H1 (cell line): ENCODE results near the gene WDR41. TPM values are rescaled to one million over a fixed set of nuclear protein-coding genes. Genes with fewer than 3 reads are reported as not detected.

Experiments used
- CTCF ChIA-PET: fragments of 300-600 bp; sonication (Branson Sonifier 250); formaldehyde crosslinking; loops from one replicate; lab custom pipeline; 2021; ENCODE audit not compliant: partially characterized antibody; lab: Charles Lee
- POLR2A ChIA-PET: fragments of 300-600 bp; sonication (Branson Sonifier 250); formaldehyde crosslinking; loops from one replicate; lab custom pipeline; 2021; ENCODE audit warnings: inconsistent platforms; ENCODE audit not compliant: partially characterized antibody; lab: Charles Lee
- DNase-seq, 2 experiments: peaks; one replicate each; pipeline versions ENCODE4 v3.0.0 to v3.0.0-alpha.2; 2010 to 2022; ENCODE audit warnings: low spot score in 2 of 2, low read depth in 1 of 2, mixed read lengths in 1 of 2
- FAIRE-seq: peaks from 2 replicates; lab custom pipeline; 2011; peaks lifted over from hg19 to GRCh38; lab: Jason Lieb, UNC
- H2AFZ ChIP-seq: 2 replicates; pipeline ENCODE4 v1.8.1; 2012; ENCODE audit warnings: low read length, inconsistent platforms
- H2AK5ac ChIP-seq: 2 replicates; pipeline ENCODE4 v1.6.1; 2013; ENCODE audit warnings: low read depth, low read length
- H2BK120ac ChIP-seq: replicated peaks from 2 replicates; pipeline ENCODE3; 2013; ENCODE audit warnings: low read depth, low read length, inconsistent platforms
- H2BK12ac ChIP-seq: 2 replicates; pipeline ENCODE4 v1.6.1; 2013; ENCODE audit warnings: low read depth, low read length
- H2BK15ac ChIP-seq: 2 replicates; pipeline ENCODE4 v1.6.1; 2013; ENCODE audit warnings: low read length
- H2BK20ac ChIP-seq: 2 replicates; pipeline ENCODE4 v1.6.1; 2013; ENCODE audit warnings: low read length
- H2BK5ac ChIP-seq: 2 replicates; pipeline ENCODE4 v1.6.1; 2013; ENCODE audit warnings: low read depth, low read length
- H3K14ac ChIP-seq: 2 replicates; pipeline ENCODE4 v1.6.1; 2013; ENCODE audit warnings: inconsistent platforms; ENCODE audit not compliant: insufficient read length
- H3K18ac ChIP-seq: 2 replicates; pipeline ENCODE4 v1.6.1; 2013; ENCODE audit warnings: low read length; ENCODE audit errors: extremely low read depth
- H3K23ac ChIP-seq: 2 replicates; pipeline ENCODE4 v1.6.1; 2013; ENCODE audit warnings: inconsistent platforms; ENCODE audit not compliant: insufficient read length
- H3K23me2 ChIP-seq: 2 replicates; pipeline ENCODE4 v1.6.1; 2013; ENCODE audit warnings: low read depth, low read length
- H3K27ac ChIP-seq: 2 replicates; pipeline ENCODE4 v1.6.1; 2011; ENCODE audit warnings: low read depth, low read length, inconsistent platforms
- H3K27me3 ChIP-seq, 4 experiments: replicated peaks in 1 of 4; 1 replicate in 1 of 4; 2 replicates in 3 of 4; pipeline versions ENCODE4 v1.6.1 to v1.8.1; 2011 to 2013; ENCODE audit warnings: low read length in 3 of 4, mild to moderate bottlenecking in 3 of 4, inconsistent platforms in 2 of 4, mixed read lengths in 2 of 4, moderate library complexity in 1 of 4; ENCODE audit not compliant: control insufficient read depth in 3 of 4, insufficient read depth in 3 of 4; ENCODE audit errors: extremely low read depth in 1 of 4
- H3K36me3 ChIP-seq, 4 experiments: 2 replicates each; pipeline versions ENCODE4 v1.6.1 to v1.8.1; 2011 to 2013; ENCODE audit warnings: mild to moderate bottlenecking in 4 of 4, low read length in 3 of 4, moderate library complexity in 2 of 4, control low read depth in 1 of 4, inconsistent platforms in 1 of 4; ENCODE audit not compliant: insufficient read depth in 4 of 4, control insufficient read depth in 2 of 4
- H3K4ac ChIP-seq: replicated peaks from 2 replicates; pipeline ENCODE3; 2013; ENCODE audit warnings: low read length, low read depth, mixed read lengths, inconsistent platforms; ENCODE audit not compliant: insufficient read length
- H3K4me1 ChIP-seq, 4 experiments: replicated peaks in 1 of 4; 1 replicate in 1 of 4; 2 replicates in 3 of 4; pipeline versions ENCODE4 v1.6.1 to v1.8.1; 2011 to 2013; ENCODE audit warnings: low read length in 3 of 4, inconsistent platforms in 2 of 4, mixed read lengths in 1 of 4; ENCODE audit not compliant: insufficient read depth in 4 of 4, control insufficient read depth in 3 of 4
- H3K4me2 ChIP-seq, 2 experiments: 2 replicates each; pipeline versions ENCODE4 v1.6.1 to v1.8.1; 2011 to 2013; ENCODE audit warnings: low read depth in 2 of 2, low read length in 2 of 2, control low read depth in 1 of 2, inconsistent platforms in 1 of 2, mild to moderate bottlenecking in 1 of 2; ENCODE audit not compliant: insufficient read depth in 1 of 2
- H3K4me3 ChIP-seq, 4 experiments: fragments of 200-600, 300-600 bp in 1 of 4; sonication (generic), shearing (Covaris generic), sonication (Bioruptor Twin) in 1 of 4; 2 replicates each; pipeline versions ENCODE4 v1.5.1 to v1.8.1; 2011 to 2016; ENCODE audit warnings: low read length in 4 of 4, low read depth in 3 of 4, control low read depth in 2 of 4, inconsistent platforms in 2 of 4, mild to moderate bottlenecking in 2 of 4, mixed read lengths in 1 of 4, moderate library complexity in 1 of 4; ENCODE audit not compliant: insufficient read depth in 2 of 4; ENCODE audit errors: extremely low read depth in 1 of 4
- H3K56ac ChIP-seq: replicated peaks from 2 replicates; pipeline ENCODE3; 2013; ENCODE audit warnings: low read depth, mild to moderate bottlenecking, mixed read lengths, low read length, inconsistent platforms; ENCODE audit not compliant: insufficient read length
- H3K79me1 ChIP-seq: 2 replicates; pipeline ENCODE4 v1.6.1; 2013; ENCODE audit warnings: low read depth, low read length, control low read depth
- H3K79me2 ChIP-seq, 2 experiments: 2 replicates each; pipeline versions ENCODE4 v1.6.1 to v1.8.1; 2012 to 2013; ENCODE audit warnings: low read length in 2 of 2, mild to moderate bottlenecking in 2 of 2, inconsistent platforms in 1 of 2; ENCODE audit not compliant: insufficient read depth in 2 of 2, control insufficient read depth in 1 of 2
- H3K9ac ChIP-seq, 4 experiments: replicated peaks in 1 of 4; 1 replicate in 1 of 4; 2 replicates in 3 of 4; pipeline versions ENCODE4 v1.6.1 to v1.8.1; 2011 to 2013; ENCODE audit warnings: low read depth in 3 of 4, low read length in 3 of 4, control low read depth in 2 of 4, mild to moderate bottlenecking in 2 of 4, moderate library complexity in 2 of 4, inconsistent platforms in 1 of 4; ENCODE audit errors: extremely low read depth in 1 of 4
- H3K9me3 ChIP-seq, 2 experiments: 2 replicates each; pipeline versions ENCODE4 v1.6.1 to v1.8.1; 2012 to 2013; ENCODE audit warnings: mild to moderate bottlenecking in 2 of 2, moderate library complexity in 2 of 2, control low read depth in 1 of 2, inconsistent platforms in 1 of 2, low read depth in 1 of 2, low read length in 1 of 2, mixed read lengths in 1 of 2; ENCODE audit not compliant: insufficient read depth in 2 of 2
- H4K20me1 ChIP-seq, 2 experiments: replicated peaks in 1 of 2; 2 replicates each; pipeline versions ENCODE3 to v1.8.1; 2011 to 2013; ENCODE audit warnings: inconsistent platforms in 2 of 2, low read length in 2 of 2, mild to moderate bottlenecking in 1 of 2; ENCODE audit not compliant: insufficient read depth in 2 of 2, control insufficient read depth in 1 of 2
- H4K5ac ChIP-seq: 2 replicates; pipeline ENCODE4 v1.6.1; 2013; ENCODE audit warnings: low read length, low read depth, mixed read lengths, inconsistent platforms; ENCODE audit not compliant: insufficient read length
- H4K8ac ChIP-seq: 2 replicates; pipeline ENCODE4 v1.8.0; 2013; ENCODE audit warnings: mild to moderate bottlenecking, moderate library complexity, low read length, inconsistent platforms; ENCODE audit not compliant: insufficient read depth; ENCODE audit errors: extremely low read depth
- H4K91ac ChIP-seq: replicated peaks from 2 replicates; pipeline ENCODE3; 2013; ENCODE audit warnings: low read length, mixed read lengths, inconsistent platforms; ENCODE audit not compliant: insufficient read length
- WGBS, 2 experiments: shearing (Covaris generic) in 1 of 2; methylation state at CpG; one replicate each; pipeline versions ENCODE4 v1.1.6 to v1.1.7; 2013 to 2015; ENCODE audit warnings: low lambda C conversion rate in 2 of 2, mixed read lengths in 2 of 2, inconsistent platforms in 1 of 2, low coverage in 1 of 2, missing lambda C conversion rate in 1 of 2; ENCODE audit not compliant: insufficient replicate concordance in 2 of 2, insufficient coverage in 1 of 2, insufficient read length in 1 of 2; ENCODE audit errors: extremely low coverage in 1 of 2, missing lambda C conversion rate in 1 of 2; 5-methylcytosine and 5-hydroxymethylcytosine counted together
- polyA plus RNA-seq, 7 experiments: library from polyadenylated mRNA; depleted of rRNA in 3 of 7; stranded (reverse) in 5 of 7; unstranded in 2 of 7; fragments of >200 nt in 5 of 7; fragments of 200-250 nt in 2 of 7; gene quantifications; 1 replicate in 5 of 7; 2 replicates in 1 of 7; 4 replicates in 1 of 7; pipeline versions ENCODE4 v1.2.1 to v1.2.3, GENCODE V29; 2011 to 2013; ENCODE audit warnings: missing spikeins in 2 of 7, mixed read lengths in 2 of 7
- total RNA-seq: library from RNA; stranded (reverse); fragmentation: NEBNext Ultra II Directional; extraction: Animal tissue kit (Norgen Biotek cat#: 25700); gene quantifications from 2 replicates; pipeline ENCODE4 v1.2.1, GENCODE V29; 2021

Gene WDR41
- total and polyA plus RNA-seq, 2 of the 8 experiments (the other 6 are each of a cell fraction or from before 2014, with no cell fraction given): 16.4 to 44.9 TPM

- Histone ChIP-seq H2BK5ac (no peak overlapping the region), H3K4ac (no peak overlapping the region), H3K4me2 (no peak overlapping the region), H3K27ac (no peak overlapping the region), H3K23ac (no peak overlapping the region), H3K4me3 (no peak overlapping the region), H4K20me1 (no peaks in the 10 kb centered on the region), H3K18ac (no peak overlapping the region), H3K4me1 (no peaks in the 10 kb centered on the region), H3K9ac (no peak overlapping the region), H3K9me3 (no peaks in the 10 kb centered on the region), H3K36me3 (peaks cover 0 to 5% (median 1%) of the 10 kb centered on the region in 4 experiments; a peak in 2 of 8 replicates), H4K5ac (no peak overlapping the region), H3K27me3 (no peaks in the 10 kb centered on the region), H2BK20ac (no peak overlapping the region), H3K23me2 (no peaks in the 10 kb centered on the region), H2BK15ac (no peak overlapping the region), H2AFZ (no peak overlapping the region), H3K79me1 (no peaks in the 10 kb centered on the region), H2BK12ac (no peak overlapping the region), H3K14ac (no peak overlapping the region), H3K79me2 (no peaks in the 10 kb centered on the region), H3K56ac (no peak overlapping the region), H2AK5ac (no peak overlapping the region), H4K8ac (no peak overlapping the region), H2BK120ac (no peak overlapping the region), H4K91ac (no peak overlapping the region)
- 91% methylated on average over 5 of the region's 5 CpGs; no CpG with 5 or more reads in 1 of the 2 experiments for WGBS, 2 experiments
- DNase-seq: no peak
- ChIA-PET CTCF (interaction anchor here (0.6 to 3.8 kb wide), 18 partner anchors 10 to 569 kb away, joined by 3 to 20 read pairs (median 4); no protein-coding TSS in a partner anchor), POLR2A (no interaction called here)
- peak; percentile 24 for FAIRE-seq
These were observed 54.9 kb downstream of the WDR41 start for GRCh38 chr5:77437194-77437593.
